Stimulated activated CD4-positive, alpha-beta T cell treated with anti-CD3 and anti-CD28 coated beads, Interleukin-2, amount 100 ng/mL, for 24 hours (primary cell): Measurements from ENCODE around the gene ALPG.
"Not testable (repeated sequence)": the region's sequence is repeated elsewhere in the genome, so short reads cannot be mapped to it uniquely, and the experiment has no call there.

Experiments
- DNase-seq, 2 donors: peaks; one replicate each; pipeline ENCODE4 v3.0.0-alpha.2; 2020

Gene ALPG

GRCh38 chr2:232420463-232421188 is 14.0 kb downstream of the ALPG start:
- peak in 1 of 2 donors; percentile 58 for DNase-seq

GRCh38 chr2:232421189-232421785 is 14.6 kb downstream of the ALPG start:
- no peak for DNase-seq

GRCh38 chr2:232422051-232422450 is 15.4 kb downstream of the ALPG start:
- no peak for DNase-seq

- DNase-seq, result not testable (repeated sequence)
These were observed 16.4 kb downstream of the ALPG start for GRCh38 chr2:232422996-232423395.

- not testable (repeated sequence) for DNase-seq
These were observed 16.8 kb downstream of the ALPG start for GRCh38 chr2:232423407-232423806.

- no peak for DNase-seq
These were observed 25.3 kb downstream of the ALPG start for GRCh38 chr2:232431705-232432590.

- no peak for DNase-seq
These were observed 26.0 kb downstream of the ALPG start for GRCh38 chr2:232432598-232433184.

GRCh38 chr2:232433622-232434021 is 27.0 kb downstream of the ALPG start:
- DNase-seq, result not testable (repeated sequence)

- DNase-seq, result no peak
These were observed 27.4 kb downstream of the ALPG start for GRCh38 chr2:232434091-232434490.

GRCh38 chr2:232434563-232435374 is 28.1 kb downstream of the ALPG start:
- DNase-seq, result no peak

GRCh38 chr2:232435375-232435648 is 28.7 kb downstream of the ALPG start:
- no peak for DNase-seq

GRCh38 chr2:232435805-232436204 is 29.2 kb downstream of the ALPG start:
- DNase-seq, result no peak

- no peak for DNase-seq
These were observed 29.9 kb downstream of the ALPG start for GRCh38 chr2:232436381-232437194.

- DNase-seq, result no peak
These were observed 30.5 kb downstream of the ALPG start for GRCh38 chr2:232437195-232437571.

- DNase-seq, result no peak
These were observed 31.4 kb downstream of the ALPG start for GRCh38 chr2:232438091-232438490.

- peak; percentile 57 to 61 for DNase-seq
These were observed 32.5 kb downstream of the ALPG start for GRCh38 chr2:232438951-232439757.

GRCh38 chr2:232439758-232440135 is 33.1 kb downstream of the ALPG start:
- no peak for DNase-seq

- DNase-seq, result peak; percentile 92
These were observed 33.8 kb downstream of the ALPG start for GRCh38 chr2:232440220-232441018.

- DNase-seq, result no peak
These were observed 34.6 kb downstream of the ALPG start for GRCh38 chr2:232441147-232441651.

- not testable (repeated sequence) for DNase-seq
These were observed 35.3 kb downstream of the ALPG start for GRCh38 chr2:232441922-232442321.
